HEK293 (cell line): ENCODE measurements around the gene HPSE2.

Source experiments
- FEZF1 ChIP-seq: fragments of 450-650 bp; formaldehyde crosslinking; IDR thresholded peaks from 2 replicates; pipeline ENCODE4 v1.5.1; 2016; ENCODE audit warnings: missing biosample characterization, missing genetic modification characterization
- SETDB1 ChIP-seq: IDR thresholded peaks from one replicate; pipeline ENCODE4 v1.6.1; 2017; ENCODE audit warnings: mild to moderate bottlenecking, low read length, moderate library complexity, mixed read lengths; ENCODE audit not compliant: insufficient read length
- ZBTB7A ChIP-seq: fragments of 450-650 bp; formaldehyde crosslinking; IDR thresholded peaks from 2 replicates; pipeline ENCODE4 v1.5.1; 2016; ENCODE audit warnings: low read depth, missing biosample characterization, missing genetic modification characterization
- ZNF24 ChIP-seq: fragments of 450-650 bp; formaldehyde crosslinking; IDR thresholded peaks from 2 replicates; pipeline ENCODE4 v1.5.1; 2016; ENCODE audit warnings: missing biosample characterization, missing genetic modification characterization
- ZNF274 ChIP-seq, 2 experiments: fragments of 200-500 bp in 1 of 2; fragments of 450-650 bp in 1 of 2; sonication (Bioruptor generic) in 1 of 2; formaldehyde crosslinking in 1 of 2; IDR thresholded peaks; 2 replicates each; pipeline versions ENCODE4 v1.5.1 to v1.6.1; 2014 to 2016; ENCODE audit warnings: borderline replicate concordance in 1 of 2, inconsistent platforms in 1 of 2, low read length in 1 of 2, missing biosample characterization in 1 of 2, missing genetic modification characterization in 1 of 2
- ZNF530 ChIP-seq: fragments of 450-650 bp; formaldehyde crosslinking; IDR thresholded peaks from 2 replicates; pipeline ENCODE4 v1.5.1; 2016; ENCODE audit warnings: low read depth, missing biosample characterization, missing genetic modification characterization
- ZNF701 ChIP-seq: fragments of 450-650 bp; formaldehyde crosslinking; IDR thresholded peaks from 2 replicates; pipeline ENCODE4 v1.5.1; 2016; ENCODE audit warnings: missing biosample characterization, missing genetic modification characterization
- ZNF747 ChIP-seq: fragments of 450-650 bp; formaldehyde crosslinking; IDR thresholded peaks from 2 replicates; pipeline ENCODE4 v1.5.1; 2016; ENCODE audit warnings: missing biosample characterization, missing genetic modification characterization
- TF ChIP-seq, protein P1 (sequence below): fragments of 450-650 bp; formaldehyde crosslinking; IDR thresholded peaks from 2 replicates; pipeline ENCODE4 v1.5.1; 2016; ENCODE audit warnings: missing biosample characterization, missing genetic modification characterization
- TF ChIP-seq, protein P2 (sequence below): fragments of 450-650 bp; formaldehyde crosslinking; IDR thresholded peaks from 2 replicates; pipeline ENCODE4 v1.5.1; 2016; ENCODE audit warnings: missing biosample characterization, missing genetic modification characterization
- TF ChIP-seq, protein P3 (sequence below): fragments of 450-650 bp; formaldehyde crosslinking; IDR thresholded peaks from 2 replicates; pipeline ENCODE4 v1.5.1; 2016; ENCODE audit warnings: missing biosample characterization, missing genetic modification characterization, borderline replicate concordance
- TF ChIP-seq, protein P4 (sequence below): fragments of 450-650 bp; formaldehyde crosslinking; IDR thresholded peaks from 2 replicates; pipeline ENCODE4 v1.5.1; 2016; ENCODE audit warnings: missing biosample characterization, missing genetic modification characterization

DNA sequence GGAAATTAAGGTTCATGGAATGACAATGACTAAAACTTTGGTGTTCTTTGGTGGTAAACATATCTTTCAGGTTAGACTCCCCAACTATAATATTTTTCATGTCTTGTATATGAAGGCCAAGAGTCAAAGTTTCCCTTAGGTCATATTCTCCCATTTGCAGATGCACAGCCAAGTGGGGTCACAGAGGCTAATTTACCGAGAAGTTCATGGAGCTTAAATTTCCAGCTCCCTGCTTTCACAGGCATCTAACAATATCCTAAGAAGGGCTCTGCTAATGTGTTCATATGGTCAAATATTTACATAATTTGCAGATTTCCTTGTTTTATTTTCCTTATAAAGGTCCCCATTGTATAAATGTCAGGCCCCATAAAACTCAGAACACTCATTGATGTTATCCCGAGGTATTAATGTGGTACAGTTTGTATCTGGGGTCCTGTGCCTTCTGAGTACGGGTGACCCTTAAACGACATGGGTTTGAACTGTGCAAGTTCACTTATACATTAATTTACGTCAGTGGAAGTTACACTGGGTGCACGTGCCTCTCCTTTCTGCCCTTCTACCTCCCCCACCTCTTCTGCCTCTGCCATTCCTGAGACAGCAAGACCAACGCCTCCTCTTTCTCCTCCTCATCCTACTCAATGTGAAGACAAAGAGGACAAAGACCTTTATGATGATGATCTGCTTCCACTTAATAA lies 603.0 kb downstream of the HPSE2 start:
- no peak for TF ChIP-seq ZNF274 (IDR thresholded peaks at IDR 0.05; ENCODE audit: low read length)
- no peak for TF ChIP-seq ZNF274 (tag by site-specific recombination; IDR thresholded peaks at IDR 0.05; ENCODE audit: borderline replicate concordance)
- TF ChIP-seq, protein P1, sequence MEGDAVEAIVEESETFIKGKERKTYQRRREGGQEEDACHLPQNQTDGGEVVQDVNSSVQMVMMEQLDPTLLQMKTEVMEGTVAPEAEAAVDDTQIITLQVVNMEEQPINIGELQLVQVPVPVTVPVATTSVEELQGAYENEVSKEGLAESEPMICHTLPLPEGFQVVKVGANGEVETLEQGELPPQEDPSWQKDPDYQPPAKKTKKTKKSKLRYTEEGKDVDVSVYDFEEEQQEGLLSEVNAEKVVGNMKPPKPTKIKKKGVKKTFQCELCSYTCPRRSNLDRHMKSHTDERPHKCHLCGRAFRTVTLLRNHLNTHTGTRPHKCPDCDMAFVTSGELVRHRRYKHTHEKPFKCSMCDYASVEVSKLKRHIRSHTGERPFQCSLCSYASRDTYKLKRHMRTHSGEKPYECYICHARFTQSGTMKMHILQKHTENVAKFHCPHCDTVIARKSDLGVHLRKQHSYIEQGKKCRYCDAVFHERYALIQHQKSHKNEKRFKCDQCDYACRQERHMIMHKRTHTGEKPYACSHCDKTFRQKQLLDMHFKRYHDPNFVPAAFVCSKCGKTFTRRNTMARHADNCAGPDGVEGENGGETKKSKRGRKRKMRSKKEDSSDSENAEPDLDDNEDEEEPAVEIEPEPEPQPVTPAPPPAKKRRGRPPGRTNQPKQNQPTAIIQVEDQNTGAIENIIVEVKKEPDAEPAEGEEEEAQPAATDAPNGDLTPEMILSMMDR (tag by site-specific recombination), result no peak
- no peak for TF ChIP-seq ZNF530 (tag by site-specific recombination)
- TF ChIP-seq, protein P2, sequence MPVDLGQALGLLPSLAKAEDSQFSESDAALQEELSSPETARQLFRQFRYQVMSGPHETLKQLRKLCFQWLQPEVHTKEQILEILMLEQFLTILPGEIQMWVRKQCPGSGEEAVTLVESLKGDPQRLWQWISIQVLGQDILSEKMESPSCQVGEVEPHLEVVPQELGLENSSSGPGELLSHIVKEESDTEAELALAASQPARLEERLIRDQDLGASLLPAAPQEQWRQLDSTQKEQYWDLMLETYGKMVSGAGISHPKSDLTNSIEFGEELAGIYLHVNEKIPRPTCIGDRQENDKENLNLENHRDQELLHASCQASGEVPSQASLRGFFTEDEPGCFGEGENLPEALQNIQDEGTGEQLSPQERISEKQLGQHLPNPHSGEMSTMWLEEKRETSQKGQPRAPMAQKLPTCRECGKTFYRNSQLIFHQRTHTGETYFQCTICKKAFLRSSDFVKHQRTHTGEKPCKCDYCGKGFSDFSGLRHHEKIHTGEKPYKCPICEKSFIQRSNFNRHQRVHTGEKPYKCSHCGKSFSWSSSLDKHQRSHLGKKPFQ (tag by site-specific recombination), result no peak
- no peak for TF ChIP-seq SETDB1
- no peak for TF ChIP-seq ZNF747 (tag by site-specific recombination)
- TF ChIP-seq ZNF24 (tag by site-specific recombination), result no peak
- TF ChIP-seq, protein P3, sequence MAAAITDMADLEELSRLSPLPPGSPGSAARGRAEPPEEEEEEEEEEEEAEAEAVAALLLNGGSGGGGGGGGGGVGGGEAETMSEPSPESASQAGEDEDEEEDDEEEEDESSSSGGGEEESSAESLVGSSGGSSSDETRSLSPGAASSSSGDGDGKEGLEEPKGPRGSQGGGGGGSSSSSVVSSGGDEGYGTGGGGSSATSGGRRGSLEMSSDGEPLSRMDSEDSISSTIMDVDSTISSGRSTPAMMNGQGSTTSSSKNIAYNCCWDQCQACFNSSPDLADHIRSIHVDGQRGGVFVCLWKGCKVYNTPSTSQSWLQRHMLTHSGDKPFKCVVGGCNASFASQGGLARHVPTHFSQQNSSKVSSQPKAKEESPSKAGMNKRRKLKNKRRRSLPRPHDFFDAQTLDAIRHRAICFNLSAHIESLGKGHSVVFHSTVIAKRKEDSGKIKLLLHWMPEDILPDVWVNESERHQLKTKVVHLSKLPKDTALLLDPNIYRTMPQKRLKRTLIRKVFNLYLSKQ, result no peak
- no peak for TF ChIP-seq FEZF1 (tag by site-specific recombination)
- TF ChIP-seq ZBTB7A (tag by site-specific recombination), result no peak
- TF ChIP-seq, protein P4, sequence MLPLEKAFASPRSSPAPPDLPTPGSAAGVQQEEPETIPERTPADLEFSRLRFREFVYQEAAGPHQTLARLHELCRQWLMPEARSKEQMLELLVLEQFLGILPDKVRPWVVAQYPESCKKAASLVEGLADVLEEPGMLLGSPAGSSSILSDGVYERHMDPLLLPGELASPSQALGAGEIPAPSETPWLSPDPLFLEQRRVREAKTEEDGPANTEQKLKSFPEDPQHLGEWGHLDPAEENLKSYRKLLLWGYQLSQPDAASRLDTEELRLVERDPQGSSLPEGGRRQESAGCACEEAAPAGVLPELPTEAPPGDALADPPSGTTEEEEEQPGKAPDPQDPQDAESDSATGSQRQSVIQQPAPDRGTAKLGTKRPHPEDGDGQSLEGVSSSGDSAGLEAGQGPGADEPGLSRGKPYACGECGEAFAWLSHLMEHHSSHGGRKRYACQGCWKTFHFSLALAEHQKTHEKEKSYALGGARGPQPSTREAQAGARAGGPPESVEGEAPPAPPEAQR (tag by site-specific recombination), result no peak
- TF ChIP-seq ZNF701 (tag by site-specific recombination), result no peak
